NCI-H69 (cell line): Measurements from ENCODE around the gene NPIPB6.

ENCODE experiments used
- DNase-seq: peaks from one replicate; lab custom pipeline; 2025; lab: John Stamatoyannopoulos, UW

Gene NPIPB6

DNA sequence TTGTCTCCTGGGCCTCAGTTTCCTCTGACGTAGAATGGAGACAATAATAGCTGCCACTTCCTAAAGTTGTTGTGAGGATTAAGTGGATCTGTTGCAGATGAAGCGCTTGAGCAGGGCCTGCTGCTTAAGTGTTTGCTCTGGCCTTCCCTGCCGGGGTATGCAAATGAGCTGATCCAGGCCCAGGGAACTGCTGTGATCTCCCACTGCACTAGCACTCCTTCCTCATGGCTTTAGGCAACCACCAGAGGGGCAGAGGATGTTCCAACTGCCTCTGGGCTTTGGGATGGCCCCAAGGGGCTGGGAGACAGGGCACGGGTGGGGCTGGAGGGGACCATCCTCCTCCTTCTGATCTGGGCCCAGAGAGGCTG, 64.8 kb downstream of the NPIPB6 start:
- DNase-seq = no peak

DNA sequence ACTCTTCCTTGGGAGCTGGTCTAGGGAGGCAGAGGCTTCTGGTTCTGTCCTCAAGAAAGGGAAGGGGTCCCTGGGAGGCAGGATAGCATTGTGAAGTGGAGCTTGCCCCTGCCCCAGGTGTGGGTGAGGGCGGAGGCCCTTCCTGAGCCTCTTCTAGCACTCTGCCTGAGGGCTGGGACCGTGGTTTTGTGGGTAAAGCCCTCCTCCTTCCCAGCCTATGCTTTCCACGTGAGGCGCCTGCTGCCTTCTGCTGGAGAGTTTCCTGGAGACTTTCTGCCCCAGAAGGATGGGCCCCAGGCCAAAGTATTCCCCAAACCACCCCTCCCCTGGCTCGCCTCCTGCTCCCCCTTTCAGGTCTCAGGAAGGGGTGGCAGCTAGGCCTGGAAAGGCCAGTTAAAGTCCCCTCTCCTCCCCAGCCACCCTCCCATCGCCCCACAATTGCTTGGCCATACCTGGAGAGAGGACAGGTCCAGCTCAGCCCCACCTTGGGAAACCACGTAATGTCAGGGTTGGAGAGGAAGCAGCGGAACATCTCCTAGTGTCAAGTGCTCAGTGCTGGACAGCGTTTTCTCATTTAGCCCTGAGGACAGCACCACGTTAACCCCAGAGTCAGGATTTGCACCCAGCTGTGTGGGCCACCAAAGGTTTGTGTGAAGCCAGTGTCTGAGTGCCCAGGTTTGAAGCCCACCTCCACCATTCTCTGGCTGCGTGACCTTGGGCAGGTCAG, 65.4 kb downstream of the NPIPB6 start:
- no peak for DNase-seq

DNA sequence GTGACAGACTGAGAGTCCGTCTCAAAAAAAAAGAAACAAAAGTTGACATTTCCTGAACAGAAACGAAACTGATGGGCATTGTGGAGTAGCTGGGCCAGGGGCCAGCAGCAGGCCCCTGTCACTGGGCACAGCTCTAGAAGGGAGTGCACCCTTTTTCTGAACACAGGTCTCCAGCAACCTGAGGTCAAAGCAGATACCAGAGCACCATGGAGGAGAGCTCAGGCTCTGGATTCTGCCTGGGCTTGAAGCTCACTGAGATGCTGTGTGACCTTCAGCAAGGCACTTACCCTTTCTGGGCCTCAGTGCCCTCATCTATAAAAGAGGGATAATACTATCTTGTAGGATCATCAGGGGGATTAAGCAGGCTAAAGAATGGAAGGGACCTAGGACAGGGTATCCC, 66.0 kb downstream of the NPIPB6 start:
- DNase-seq = no peak

DNA sequence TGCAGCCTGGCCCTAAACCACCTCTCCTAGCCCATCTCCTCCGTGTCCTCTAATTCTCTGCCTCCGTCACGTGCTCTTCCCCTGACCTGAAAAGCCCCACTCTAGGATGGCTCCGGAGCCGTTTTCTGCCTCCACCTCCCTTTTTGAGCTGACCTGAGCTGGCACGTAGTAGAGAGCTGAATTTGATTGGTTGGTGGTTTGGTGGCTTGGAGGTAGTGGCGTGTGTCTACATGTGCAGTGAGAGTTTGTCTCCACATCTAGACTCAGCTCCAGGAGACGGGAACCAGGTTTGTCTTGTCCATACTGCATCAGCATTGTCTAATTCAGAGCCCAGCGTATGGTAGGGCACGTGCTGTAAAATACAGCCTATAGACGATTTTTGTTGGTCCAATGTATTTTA, 68.0 kb downstream of the NPIPB6 start:
- no peak for DNase-seq

DNA sequence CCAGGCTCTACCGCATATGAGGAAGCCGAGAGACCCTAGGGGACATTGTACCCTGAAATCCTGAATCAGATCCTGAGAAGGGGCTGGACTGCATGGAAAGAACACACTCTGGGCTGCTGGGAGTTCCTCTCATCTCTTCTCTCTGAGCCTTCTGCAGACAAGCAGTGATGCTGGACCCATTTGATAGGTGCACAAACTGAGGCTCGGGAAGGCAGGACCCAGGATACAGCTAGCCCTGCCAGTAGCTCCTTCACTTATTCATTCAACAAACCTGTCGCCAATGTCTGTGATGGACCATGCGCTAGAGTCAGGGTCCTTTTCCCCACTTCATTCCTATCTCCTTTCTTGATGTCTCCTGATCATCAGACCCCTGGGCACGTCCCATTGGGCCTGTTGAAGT, 69.1 kb downstream of the NPIPB6 start:
- peak; percentile 26 for DNase-seq

DNA sequence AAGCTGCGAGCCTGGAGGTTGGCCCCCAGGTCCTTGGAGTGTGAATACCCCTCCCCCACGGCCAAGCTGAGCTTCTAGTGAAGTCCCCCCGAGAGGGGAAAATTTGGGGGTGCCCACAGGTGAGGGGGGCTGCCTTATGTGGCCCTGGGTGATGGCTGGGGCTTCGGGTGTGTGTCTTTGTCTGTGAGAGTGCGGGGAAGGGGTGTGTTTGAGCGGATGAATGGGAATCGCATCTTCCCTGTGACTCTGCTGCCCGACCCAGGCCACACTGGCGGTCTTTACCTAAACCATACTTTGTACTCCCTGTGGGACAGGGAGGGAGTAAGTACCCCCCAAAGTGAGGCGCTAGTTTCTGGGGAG, 69.7 kb downstream of the NPIPB6 start:
- DNase-seq = peak; percentile 51

DNA sequence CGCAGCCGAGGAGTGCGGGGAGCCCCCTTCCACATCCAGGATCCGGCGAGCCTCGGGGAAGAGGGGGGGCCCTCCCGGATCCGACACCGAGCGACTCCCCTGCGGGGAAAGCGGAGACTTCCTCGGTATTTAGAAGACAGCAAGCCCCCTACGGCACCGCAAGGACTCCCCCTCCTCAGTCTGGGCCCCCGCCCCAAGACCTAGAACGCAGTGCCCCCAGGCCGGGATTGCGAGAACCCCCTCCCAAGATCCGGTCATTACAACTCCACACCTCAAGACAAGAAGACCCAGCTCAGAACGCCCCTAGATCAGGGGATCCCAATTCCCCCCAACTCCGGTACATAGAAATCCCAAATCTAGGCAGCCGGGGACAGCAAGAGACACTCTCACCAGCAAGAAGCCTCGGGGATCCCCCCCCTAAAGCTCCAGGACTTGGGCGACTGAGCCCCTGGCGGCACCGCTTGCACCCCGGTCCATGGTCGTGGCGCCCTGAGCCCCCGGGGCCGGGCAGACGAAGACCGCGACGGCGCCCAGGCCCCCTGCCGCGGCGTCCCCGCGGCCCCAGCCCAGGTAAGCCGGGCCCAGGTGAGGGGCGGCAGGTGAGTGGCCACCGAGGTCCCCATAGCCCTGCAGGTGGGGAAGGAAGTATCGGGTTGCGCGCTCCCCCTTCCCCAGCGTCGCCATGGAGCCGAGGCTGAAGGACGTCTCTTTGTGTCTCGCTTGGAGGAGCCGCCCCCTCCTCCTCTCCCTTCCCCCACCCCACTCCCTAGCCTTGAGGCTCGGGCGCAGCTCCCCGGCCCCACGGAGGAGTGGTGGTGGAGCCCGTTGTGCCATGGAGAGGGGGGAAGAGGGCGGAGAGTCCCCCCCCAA, 70.3 kb downstream of the NPIPB6 start:
- peak; percentile 95 for DNase-seq
